ENCODE measurements around the gene CIDEB. TPM values are rescaled to one million over a fixed set of nuclear protein-coding genes. Genes with fewer than 3 reads are reported as not detected.
A peak's percentile ranks its signal among the peaks of the same experiment; 100 is the strongest.

The CIDEB gene
- total and polyA plus RNA-seq, 2 donors from 2014 or later, result 22.4 to 49.7 TPM

GRCh38 chr14:24281636-24282035 lies 26.1 kb downstream of the CIDEB start:
- Histone ChIP-seq H3K4me1 (ENCODE audit: control insufficient read depth in 2 of 3, insufficient read depth in 2 of 3, low read depth in 1 of 3, low read length in 3 of 3) (peaks cover 0 to 3% (median 0%) of the 10 kb centered on the region in 3 donors), H3K9me3 (ENCODE audit: control insufficient read depth in 2 of 3, insufficient read depth in 1 of 3, low read length in 3 of 3) (no peaks in the 10 kb centered on the region), H3K9ac (ENCODE audit: low read length in 3 of 3) (no peak overlapping the region), H3K36me3 (ENCODE audit: control insufficient read depth in 2 of 3, insufficient read depth in 3 of 3, low read length in 3 of 3) (no peaks in the 10 kb centered on the region), H3K4me3 (ENCODE audit: low read length in 3 of 3) (no peak overlapping the region), H3K27ac (ENCODE audit: low read depth in 2 of 2, low read length in 2 of 2) (no peak overlapping the region), H3K27me3 (ENCODE audit: control insufficient read depth, insufficient read depth, low read length) (no peaks in the 10 kb centered on the region)
- TF ChIP-seq CTCF (IDR thresholded peaks at IDR 0.05; ENCODE audit: borderline replicate concordance, extremely low read depth, insufficient read depth), result no peak
- FAIRE-seq (no peak), DNase-seq (no peak)
- intact Hi-C loops (cut with DNase I), result no loop called here

- Histone ChIP-seq H3K9me3 (ENCODE audit: control insufficient read depth in 2 of 3, insufficient read depth in 1 of 3, low read length in 3 of 3) (no peaks in the 10 kb centered on the region), H3K9ac (ENCODE audit: low read length in 3 of 3) (no peak overlapping the region), H3K36me3 (ENCODE audit: control insufficient read depth in 2 of 3, insufficient read depth in 3 of 3, low read length in 3 of 3) (no peaks in the 10 kb centered on the region), H3K27me3 (ENCODE audit: control insufficient read depth, insufficient read depth, low read length) (no peaks in the 10 kb centered on the region), H3K4me1 (ENCODE audit: control insufficient read depth in 2 of 3, insufficient read depth in 2 of 3, low read depth in 1 of 3, low read length in 3 of 3) (peaks cover 0 to 3% (median 0%) of the 10 kb centered on the region in 3 donors), H3K27ac (ENCODE audit: low read depth in 2 of 2, low read length in 2 of 2) (no peak overlapping the region), H3K4me3 (ENCODE audit: low read length in 3 of 3) (no peak overlapping the region)
- FAIRE-seq, result no peak
- no peak for DNase-seq
- no peak for TF ChIP-seq CTCF (IDR thresholded peaks at IDR 0.05; ENCODE audit: borderline replicate concordance, extremely low read depth, insufficient read depth)
- intact Hi-C loops (cut with DNase I), result no loop called here
Observed at GRCh38 chr14:24280797-24281460, 26.8 kb downstream of the CIDEB start.

GRCh38 chr14:24279301-24280186 lies 28.2 kb downstream of the CIDEB start:
- DNase-seq (no peak), FAIRE-seq (no peak)
- H3K4me3 ChIP-seq (ENCODE audit: low read length in 3 of 3), result no peak overlapping the region
- intact Hi-C loops (cut with DNase I), result no loop called here
- H3K9me3 ChIP-seq (ENCODE audit: control insufficient read depth in 2 of 3, insufficient read depth in 1 of 3, low read length in 3 of 3), result no peaks in the 10 kb centered on the region
- peak; percentile 28 for TF ChIP-seq CTCF (IDR thresholded peaks at IDR 0.05; ENCODE audit: borderline replicate concordance, extremely low read depth, insufficient read depth)
- H3K27me3 ChIP-seq (ENCODE audit: control insufficient read depth, insufficient read depth, low read length), result no peaks in the 10 kb centered on the region
- no peaks in the 10 kb centered on the region for H3K36me3 ChIP-seq (ENCODE audit: control insufficient read depth in 2 of 3, insufficient read depth in 3 of 3, low read length in 3 of 3)
- no peak overlapping the region for H3K27ac ChIP-seq (ENCODE audit: low read depth in 2 of 2, low read length in 2 of 2)
- peaks cover 0 to 3% (median 0%) of the 10 kb centered on the region in 3 donors for H3K4me1 ChIP-seq (ENCODE audit: control insufficient read depth in 2 of 3, insufficient read depth in 2 of 3, low read depth in 1 of 3, low read length in 3 of 3)
- H3K9ac ChIP-seq (ENCODE audit: low read length in 3 of 3), result no peak overlapping the region

Data from kidney (tissue), 14 donors.